HG03565 (cell line): ENCODE results near the gene RPL41.
"Not testable (repeated sequence)": the region's sequence is repeated elsewhere in the genome, so short reads cannot be mapped to it uniquely, and the experiment has no call there.

Source experiments
- ATAC-seq: cut with Tn5 transposase; IDR thresholded peaks from one replicate; pipeline ENCODE4 v1.9.1; 2021; ENCODE audit warnings: mild to moderate bottlenecking, moderate library complexity; ENCODE audit not compliant: unreplicated experiment

Gene RPL41

DNA sequence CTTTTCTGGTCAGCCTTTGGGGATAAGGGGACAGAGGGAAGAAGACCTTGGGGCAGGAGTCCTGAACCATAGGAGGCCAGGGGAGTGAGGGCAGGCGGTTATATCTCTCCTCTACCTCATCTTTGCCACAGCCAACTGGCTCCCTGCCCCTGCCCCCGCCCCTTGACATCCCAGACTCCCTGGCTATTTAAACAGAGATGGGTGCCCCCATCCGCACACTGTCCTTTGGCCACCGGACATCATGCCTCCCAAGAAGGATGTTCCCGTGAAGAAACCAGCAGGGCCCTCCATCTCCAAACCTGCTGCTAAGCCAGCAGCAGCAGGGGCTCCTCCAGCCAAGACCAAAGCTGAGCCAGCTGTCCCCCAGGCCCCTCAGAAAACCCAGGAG, 37.2 kb downstream of the RPL41 start:
- ATAC-seq = no peak

DNA sequence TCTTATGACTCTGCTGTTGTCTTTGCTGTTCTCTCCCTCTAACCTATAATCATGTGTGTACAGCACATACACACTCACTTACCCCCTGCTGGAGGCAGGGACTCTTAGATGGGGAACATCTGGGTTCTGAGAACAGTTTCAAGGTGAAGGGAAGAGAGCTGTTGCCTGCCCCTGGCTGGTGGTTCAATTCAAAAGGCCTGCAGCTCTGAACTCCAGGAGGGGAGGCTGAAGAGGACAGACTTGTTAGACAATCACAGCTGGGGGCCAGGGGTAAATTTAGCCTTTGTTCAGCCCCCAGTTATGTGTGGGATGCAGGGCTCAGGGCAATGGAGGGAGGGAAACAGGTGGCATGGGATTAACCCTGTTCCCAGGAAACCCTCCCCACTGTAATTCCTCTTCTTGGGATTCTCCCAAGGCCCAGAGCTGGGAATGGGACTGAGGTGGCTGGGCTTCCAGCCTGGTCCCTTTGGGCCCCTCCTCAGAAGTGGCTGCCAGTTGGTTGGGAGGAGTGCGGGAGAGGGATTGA, 37.9 kb downstream of the RPL41 start:
- ATAC-seq = no peak

DNA sequence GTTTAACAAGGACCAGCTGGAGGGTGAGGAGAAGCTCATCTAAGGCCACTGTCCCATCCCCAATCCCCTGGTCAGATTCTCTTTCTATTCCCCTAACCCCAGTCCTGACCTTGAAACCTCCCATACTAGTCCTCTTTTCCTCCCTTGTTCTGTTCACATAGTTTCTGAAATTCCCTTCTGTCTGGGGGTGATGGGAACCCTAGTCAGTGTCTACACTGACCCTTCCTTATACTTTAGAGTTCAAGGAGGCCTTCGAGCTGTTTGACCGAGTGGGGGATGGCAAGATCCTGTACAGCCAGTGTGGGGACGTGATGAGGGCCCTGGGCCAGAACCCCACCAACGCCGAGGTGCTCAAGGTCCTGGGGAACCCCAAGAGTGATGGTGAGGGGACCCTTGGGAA, 38.4 kb downstream of the RPL41 start:
- no peak for ATAC-seq

DNA sequence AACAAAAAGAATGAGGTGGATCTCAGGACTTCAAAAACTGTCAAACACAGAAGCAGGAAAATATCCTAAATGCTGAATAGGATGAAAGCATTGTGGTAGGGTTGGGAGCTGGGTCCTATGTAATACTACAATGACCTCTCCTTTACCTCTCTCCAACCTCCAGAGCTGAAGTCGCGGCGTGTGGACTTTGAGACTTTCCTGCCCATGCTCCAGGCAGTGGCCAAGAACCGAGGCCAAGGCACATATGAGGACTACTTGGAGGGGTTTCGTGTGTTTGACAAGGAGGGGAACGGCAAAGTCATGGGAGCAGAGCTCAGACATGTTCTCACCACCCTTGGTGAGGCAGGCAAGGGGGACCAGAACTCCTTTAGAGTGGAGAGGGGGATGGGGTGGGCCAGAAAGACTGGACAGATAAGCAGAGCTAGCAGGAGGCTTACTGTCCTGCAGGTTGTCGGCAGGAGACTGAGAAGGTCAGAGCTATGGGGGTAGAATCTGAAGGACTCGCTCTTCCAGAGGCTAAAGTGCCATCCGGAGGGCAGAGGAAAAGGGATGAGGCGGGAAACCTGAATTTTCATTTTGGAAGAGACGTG, 38.9 kb downstream of the RPL41 start:
- ATAC-seq = no peak

DNA sequence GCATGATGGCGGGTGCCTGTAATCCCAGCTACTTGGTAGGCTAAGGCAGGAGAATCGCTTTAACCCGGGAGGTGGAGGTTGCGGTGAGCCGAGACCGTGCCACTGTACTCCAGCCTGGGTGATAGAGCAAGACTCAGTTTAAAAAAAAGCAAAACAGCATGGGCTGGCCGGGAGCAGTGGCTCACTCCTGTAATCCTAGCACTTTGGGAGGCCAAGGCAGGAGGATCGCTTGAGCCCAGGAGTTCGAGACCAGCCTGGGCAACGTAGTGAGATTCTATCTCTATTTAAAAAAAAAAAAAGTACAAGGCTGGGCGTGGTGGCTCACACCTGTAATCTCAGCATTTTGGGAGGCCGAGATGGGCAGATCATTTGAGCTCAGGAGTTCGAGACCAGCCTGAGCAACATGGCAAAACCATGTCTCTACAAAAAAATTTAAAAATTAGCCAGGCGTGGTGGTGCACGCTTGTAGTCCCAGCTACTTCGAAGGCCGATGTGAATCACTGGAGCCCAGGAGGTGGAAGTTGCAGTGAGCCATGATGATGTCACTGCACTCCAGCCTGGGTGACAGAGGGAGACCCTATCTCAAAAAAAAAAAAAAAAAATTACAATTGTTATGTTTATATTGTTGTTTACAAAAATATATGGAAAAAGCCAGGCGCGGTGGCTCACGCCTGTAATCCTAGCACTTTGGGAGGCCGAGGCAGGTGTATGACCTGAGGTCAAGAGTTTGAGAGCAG, 40.2 kb downstream of the RPL41 start:
- ATAC-seq = not testable (repeated sequence)

DNA sequence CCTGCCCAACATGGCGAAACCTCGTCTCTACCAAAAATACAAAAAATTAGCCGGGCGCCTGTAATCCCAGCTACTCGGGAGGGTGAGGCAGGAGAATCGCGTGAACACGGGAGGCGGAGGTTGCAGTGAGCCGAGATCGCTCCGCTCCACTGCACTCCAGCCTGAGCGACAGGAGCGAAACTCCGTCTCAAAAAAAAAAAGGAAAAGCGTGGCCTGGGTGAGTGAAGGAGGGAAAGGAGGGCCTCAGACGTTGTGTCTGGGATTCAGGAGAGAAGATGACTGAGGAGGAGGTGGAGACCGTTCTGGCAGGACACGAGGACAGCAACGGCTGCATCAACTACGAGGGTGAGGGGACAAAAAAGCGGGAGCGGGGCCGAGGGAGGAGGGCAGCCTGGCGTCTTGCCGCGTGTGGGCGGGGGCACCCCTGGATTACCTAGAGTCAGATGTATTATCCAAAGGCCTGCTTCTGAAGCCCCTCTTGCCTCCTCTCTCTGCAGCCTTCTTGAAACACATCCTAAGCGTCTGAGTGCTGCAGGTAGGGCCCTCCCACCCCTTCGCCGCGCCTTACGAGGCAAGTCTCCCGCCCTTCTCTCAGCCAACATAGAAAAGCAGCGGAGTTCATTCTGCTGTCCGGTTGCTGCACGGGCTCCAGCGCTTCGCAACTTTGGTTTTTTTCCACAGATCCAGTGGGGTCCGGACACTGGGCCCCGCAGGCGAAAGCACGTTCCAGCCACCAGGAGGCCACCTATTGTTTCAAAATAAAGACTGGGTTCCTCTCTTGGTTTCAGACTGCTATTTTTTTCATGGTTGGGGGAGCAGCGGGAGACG, 41.0 kb downstream of the RPL41 start:
- peak; percentile 18 for ATAC-seq

DNA sequence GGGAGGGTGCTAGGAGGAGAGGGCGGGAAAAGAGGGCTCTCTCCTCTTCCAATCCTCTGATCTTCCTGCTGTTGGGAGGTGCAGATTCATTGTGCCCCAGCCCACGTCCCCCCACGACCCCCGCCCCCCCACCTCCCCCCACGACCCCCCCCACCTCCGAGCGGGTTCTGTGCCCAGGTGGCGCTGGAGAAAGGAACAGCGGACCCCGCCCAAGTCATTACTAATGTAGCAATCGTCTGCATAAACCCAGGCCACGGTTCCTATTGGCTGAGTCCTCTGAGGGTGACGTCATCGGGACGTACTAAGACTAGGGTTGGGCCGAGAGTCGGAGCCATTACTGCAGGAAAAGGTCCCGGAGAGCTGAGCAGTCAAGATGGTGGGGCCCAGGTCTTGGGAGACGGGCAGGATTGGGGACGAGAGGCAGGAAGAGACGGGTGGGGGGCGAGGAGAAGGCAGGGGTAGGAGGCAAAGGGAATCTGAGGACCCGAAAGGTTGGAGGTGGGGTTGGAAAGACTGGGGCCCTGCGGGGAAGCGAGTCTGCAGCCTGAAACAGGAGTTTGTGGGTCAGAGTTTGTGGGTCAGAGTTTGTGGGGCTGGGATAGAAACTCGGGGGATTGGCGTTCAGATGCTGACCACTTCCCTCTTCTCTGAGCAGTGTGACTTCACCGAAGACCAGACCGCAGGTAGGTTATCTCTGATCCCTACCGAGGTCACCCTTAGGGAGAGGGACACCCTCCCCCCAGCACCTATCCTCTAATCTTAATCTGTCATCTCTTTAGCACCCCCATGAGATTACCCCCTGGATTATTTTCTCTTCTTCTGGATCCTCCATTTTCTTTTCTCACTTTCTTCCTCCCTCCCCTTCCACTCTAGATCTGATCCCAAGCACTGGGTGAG, 41.8 kb downstream of the RPL41 start, which contains the start of gene MYL6:
MYL6 (plus strand) TSS at position 331 of the 897 bp plus-strand sequence; CDS start at position 374, 43 bp downstream.
- ATAC-seq = peak; percentile 83

DNA sequence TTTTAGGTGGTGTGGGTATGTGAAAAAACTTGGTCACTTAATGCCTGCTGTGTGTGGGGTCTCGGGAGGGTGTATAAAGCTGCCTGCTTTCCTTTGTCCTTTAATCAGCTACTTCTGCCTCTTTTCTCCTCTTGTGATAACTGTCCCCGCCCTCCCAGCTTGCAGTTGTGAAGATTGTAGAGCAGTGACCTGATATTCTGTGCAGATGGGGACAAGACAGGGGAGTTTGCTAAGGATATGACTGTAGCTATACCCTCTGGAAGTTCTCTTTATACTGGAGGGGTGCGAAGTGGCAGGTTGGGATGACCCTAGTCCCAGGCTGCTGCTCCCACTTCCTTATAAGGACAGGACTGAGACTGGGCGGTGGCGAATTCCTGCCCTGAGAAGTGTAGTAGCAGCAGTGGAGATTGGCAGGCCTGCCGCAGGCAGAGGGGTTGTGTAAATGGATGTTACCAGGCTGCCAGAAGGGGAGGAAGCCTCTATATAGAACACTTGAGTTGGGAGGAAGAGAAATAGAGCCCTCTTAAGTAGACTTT, 42.6 kb downstream of the RPL41 start:
- ATAC-seq = no peak

DNA sequence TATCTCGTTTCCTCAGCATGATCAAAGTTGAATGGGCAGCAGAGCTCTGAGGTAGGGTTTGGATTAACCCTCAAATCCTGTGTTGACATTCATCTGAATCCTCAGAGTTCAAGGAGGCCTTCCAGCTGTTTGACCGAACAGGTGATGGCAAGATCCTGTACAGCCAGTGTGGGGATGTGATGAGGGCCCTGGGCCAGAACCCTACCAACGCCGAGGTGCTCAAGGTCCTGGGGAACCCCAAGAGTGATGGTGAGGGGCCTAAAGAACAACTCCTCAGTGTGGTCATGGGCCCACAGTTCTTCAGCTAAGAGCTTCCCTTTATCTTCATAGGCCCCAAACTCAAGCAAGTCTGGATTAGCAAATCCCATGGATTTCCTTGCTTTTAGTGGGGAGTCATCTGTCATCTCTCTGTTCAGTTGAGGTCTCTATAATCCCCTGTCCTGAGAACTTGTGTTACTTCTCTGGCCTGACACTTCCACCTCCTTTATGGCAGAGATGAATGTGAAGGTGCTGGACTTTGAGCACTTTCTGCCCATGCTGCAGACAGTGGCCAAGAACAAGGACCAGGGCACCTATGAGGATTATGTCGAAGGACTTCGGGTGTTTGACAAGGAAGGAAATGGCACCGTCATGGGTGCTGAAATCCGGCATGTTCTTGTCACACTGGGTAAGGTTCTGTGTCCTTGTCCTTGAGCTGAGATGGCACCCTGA, 43.2 kb downstream of the RPL41 start:
- ATAC-seq = no peak

DNA sequence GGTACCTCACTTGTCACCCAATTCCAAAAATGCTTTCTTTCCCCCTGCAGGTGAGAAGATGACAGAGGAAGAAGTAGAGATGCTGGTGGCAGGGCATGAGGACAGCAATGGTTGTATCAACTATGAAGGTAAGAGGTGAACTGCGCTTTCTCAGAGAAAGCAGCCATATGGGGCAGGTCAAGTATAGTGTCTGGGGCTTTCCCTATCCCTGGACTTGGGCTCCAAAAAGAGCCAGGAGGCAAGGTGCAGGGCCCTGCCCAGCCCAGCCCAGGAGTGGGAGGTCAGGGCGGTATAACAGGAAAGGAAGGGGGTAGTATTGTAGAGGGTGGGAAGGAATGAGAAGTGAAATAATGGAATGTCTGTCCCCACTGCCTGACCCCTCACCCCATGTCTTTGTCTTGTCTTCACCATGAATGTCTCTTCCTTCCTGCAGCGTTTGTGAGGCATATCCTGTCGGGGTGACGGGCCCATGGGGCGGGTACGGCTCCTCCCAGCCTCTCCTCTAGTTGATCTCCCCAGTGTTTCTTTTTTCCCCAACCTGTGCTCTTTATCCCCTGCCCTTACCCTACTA, 43.8 kb downstream of the RPL41 start:
- ATAC-seq = no peak

DNA sequence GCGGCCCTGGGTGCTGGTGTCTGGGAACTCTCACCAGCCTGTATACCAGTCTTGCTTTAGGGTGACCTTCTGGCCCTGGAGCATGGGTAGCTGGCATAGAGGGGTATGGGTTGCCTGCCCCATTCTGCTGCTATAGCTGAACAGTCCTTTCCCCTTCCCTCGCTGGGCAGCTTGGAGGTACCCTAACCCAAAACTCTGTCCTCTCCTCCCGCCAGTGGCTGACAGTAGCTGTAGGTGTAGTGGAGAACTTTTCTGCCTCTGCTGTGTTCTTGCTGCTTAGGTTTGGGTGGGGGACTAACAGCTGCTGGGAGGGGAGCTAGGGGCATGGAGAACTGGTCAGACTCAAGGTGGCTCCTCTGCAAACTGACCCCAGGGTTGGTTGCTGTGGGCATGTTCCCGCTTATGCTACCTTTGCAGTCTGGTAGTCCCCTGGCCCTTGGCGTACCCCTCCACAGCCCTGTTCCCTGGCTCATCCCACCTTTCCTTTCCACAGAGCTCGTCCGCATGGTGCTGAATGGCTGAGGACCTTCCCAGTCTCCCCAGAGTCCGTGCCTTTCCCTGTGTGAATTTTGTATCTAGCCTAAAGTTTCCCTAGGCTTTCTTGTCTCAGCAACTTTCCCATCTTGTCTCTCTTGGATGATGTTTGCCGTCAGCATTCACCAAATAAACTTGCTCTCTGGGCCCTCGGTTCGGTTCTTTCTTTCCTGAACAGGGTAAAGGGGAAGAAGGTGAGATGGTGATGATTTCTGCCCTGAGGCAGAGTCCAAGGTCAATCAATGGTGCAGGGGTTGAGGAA, 44.7 kb downstream of the RPL41 start:
- no peak for ATAC-seq

DNA sequence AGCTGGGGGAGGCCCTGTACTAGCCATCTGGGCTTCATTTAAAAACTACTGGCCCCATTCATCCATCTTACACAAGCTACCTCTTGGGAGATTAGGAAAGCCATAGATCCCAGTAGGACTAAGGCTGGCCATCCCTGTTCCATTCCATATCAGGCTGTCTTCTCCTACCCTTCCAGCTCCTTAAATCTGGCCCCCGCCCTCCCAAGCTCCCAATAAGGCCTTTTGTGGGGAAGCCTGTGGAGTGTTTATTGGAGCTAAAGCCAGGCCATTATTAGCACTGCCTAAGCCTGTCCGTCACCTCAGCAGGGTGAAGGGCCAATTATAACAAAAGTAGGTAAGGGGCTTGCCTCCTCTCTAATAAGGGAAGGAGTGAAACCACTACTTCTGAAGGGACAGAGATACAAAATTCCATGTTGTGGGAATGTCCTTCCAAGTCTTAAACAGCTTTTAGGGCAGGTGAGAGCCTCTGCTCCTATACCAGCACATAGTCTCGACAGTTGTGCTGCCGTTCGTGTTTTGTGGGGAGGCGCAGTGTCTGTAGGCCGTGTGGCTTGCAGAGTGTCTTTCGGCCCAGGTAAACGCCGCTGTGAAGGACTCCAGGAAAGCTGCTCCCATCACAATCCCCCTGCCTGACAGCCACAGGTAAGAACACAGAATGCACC, 45.4 kb downstream of the RPL41 start:
- no peak for ATAC-seq

DNA sequence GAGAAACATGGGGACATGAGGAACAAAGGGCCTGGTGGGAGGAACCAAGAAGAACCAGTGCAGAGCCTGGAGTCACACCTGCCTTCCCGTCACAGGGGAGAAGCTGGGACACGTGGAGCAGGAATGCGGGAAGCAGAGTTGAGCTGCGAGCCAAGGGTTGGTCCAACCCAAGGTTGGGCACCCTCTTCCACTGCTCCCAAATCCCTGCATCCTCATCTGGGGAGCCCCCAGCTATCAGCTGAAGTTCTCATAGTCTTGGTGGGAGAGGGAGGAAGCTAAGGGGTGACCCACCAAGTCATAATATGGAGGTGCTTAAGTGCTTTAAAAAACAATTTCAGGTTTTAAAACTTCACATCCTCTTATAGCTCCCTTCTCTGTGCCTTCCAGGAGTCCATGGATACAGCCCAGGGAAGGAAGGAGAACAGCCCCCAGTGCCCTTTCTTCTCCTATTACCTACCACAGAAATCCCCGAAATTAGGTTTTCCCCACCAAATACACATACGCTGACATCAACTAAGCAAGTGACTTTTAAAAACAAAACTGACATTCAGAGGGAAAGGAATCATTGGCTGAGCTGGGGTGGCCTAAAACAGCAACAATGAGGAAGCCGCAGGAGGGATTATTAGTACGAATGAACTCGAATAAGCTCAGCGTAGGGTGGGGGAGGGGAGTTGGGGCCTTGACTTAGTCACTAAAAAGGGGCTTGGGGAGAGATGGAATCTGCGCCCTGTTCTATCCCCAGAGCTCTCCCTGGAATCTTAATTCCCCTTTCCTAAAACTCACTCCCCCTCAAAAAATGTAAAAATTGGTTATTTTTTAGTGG, 46.2 kb downstream of the RPL41 start:
- ATAC-seq = no peak

DNA sequence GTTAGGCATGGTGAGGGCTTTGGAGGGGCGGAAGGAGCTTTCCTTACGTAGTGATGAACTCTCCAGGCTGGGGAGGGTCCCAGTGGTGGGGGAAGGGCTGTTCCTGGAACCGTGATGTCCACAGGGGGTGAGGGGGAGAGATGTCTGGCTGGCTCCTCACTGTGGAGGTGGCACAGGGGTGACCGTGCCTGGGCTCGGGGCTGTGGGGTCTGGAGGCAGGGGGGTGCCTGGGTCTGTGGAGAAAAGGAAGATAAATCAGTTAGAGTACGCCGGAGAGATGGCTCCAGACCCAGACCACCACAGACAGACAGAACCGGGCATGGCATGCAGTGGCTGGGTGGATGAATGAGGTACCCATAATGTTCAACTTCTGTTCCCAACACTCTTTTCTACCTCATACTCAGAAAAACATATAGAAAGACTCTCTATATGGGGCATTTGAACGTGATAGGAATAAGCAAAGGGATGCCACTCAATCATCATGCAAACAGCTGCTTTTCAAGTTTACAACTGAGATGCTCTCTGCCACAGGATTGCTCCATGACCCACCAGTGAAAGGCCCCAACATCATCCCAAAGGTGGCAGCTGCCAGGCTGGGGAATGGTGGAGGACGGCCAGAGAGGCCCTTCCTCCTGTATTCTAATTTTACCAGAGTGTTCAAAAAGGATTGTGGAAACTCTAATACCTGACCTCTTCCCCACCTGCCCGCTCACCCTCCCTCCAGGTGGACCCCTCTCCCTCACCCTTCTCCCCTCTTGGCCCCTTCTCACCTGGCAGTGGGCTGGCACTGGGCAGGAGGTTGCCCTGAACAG, 47.3 kb downstream of the RPL41 start:
- no peak for ATAC-seq

DNA sequence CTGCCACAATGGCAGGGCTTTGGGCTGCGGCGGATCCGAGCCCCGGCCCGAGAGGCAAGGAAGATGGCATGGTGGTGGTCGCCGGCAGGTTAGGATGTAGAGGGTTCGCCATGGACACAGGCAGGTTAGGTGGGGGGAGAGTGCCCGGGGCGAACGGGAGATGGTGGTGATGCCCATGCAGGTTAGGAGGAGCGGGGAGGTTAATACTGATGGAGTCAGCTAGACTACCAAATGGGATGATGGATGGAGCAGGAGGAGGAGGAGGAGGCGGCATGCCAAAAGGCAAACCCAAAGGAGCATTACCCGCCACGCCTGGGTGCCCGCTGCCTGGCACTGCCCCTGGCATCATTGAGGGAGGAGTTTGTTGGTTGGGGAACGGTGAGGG, 47.9 kb downstream of the RPL41 start:
- no peak for ATAC-seq

DNA sequence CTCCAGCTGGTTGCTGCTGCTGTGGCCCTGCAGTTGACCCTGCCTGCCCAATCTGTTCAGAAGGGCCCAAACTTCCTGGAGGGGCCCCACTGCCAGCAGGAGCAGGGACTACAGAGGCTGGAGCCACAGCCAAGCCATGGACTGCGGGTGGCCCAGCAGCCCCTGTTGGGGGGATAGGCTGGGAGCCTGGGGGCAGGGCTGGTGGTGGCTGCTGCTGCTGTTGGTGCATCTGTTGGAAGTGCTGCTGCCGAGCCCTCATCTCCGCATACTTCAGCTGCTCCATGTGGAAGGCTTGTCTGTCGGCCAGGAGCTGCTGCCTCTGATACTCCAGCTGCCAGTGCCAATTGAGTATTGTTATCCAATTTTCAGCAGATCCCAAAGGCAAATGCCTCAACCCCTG, 48.9 kb downstream of the RPL41 start:
- ATAC-seq = no peak
